Nephron progenitor cell (in vitro differentiated cells): Measurements from ENCODE around the gene C2orf49.

Experiments used
- DNase-seq: peaks from one replicate; pipeline ENCODE4 v3.0.0; 2021
- H3K27ac Mint-ChIP-seq: 2 replicates; pipeline ENCODE4 v1.8.0; 2021; ENCODE audit warnings: mild to moderate bottlenecking, moderate library complexity, mixed read lengths
- H3K27me3 Mint-ChIP-seq: 2 replicates; pipeline ENCODE4 v1.8.0; 2021; ENCODE audit warnings: mild to moderate bottlenecking, low read depth, mixed read lengths; ENCODE audit not compliant: poor library complexity
- H3K36me3 Mint-ChIP-seq: 2 replicates; pipeline ENCODE4 v1.8.0; 2021; ENCODE audit warnings: low read depth, mixed read lengths
- H3K4me1 Mint-ChIP-seq: 2 replicates; pipeline ENCODE4 v1.8.0; 2021; ENCODE audit warnings: mixed read lengths
- H3K4me3 Mint-ChIP-seq: 2 replicates; pipeline ENCODE4 v1.8.0; 2021; ENCODE audit warnings: mild to moderate bottlenecking, moderate library complexity, mixed read lengths
- H3K9me3 Mint-ChIP-seq: 2 replicates; pipeline ENCODE4 v1.8.0; 2021; ENCODE audit warnings: mild to moderate bottlenecking, moderate library complexity, mixed read lengths
- TF ChIP-seq, protein P1 (sequence below): fragments of 200-600 bp; sonication (generic); IDR thresholded peaks from 2 replicates; pipeline ENCODE4 v1.5.0; 2021; ENCODE audit warnings: antibody characterized with exemption

Gene C2orf49

DNA sequence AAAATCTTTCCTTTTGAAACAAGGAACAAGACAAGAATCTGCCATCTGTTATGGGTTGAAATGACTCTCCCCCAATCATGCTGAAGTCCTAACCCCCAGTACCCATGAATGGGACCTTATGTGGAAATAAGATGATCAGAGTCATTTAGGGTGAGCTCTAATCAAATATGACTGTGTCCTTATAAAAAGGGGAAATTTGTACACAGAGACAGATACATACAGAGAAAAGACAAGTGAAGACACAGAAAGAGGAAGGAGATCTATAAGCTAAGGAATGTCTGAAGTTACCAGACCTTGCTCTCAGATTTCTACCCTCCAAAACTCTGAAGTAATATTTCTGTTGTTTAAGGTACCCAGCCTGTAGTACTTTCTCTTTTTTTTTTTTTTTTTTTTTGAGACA lies 23.5 kb upstream of the C2orf49 start:
- peaks cover 15% of the 10 kb centered on the region for H3K36me3 Mint-ChIP-seq
- peaks cover 3% of the 10 kb centered on the region for H3K27me3 Mint-ChIP-seq
- TF ChIP-seq, protein P1, sequence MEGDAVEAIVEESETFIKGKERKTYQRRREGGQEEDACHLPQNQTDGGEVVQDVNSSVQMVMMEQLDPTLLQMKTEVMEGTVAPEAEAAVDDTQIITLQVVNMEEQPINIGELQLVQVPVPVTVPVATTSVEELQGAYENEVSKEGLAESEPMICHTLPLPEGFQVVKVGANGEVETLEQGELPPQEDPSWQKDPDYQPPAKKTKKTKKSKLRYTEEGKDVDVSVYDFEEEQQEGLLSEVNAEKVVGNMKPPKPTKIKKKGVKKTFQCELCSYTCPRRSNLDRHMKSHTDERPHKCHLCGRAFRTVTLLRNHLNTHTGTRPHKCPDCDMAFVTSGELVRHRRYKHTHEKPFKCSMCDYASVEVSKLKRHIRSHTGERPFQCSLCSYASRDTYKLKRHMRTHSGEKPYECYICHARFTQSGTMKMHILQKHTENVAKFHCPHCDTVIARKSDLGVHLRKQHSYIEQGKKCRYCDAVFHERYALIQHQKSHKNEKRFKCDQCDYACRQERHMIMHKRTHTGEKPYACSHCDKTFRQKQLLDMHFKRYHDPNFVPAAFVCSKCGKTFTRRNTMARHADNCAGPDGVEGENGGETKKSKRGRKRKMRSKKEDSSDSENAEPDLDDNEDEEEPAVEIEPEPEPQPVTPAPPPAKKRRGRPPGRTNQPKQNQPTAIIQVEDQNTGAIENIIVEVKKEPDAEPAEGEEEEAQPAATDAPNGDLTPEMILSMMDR = no peak
- H3K4me3 Mint-ChIP-seq = no peak overlapping the region
- no peak for DNase-seq
- H3K9me3 Mint-ChIP-seq = no peaks in the 10 kb centered on the region
- H3K27ac Mint-ChIP-seq = no peak overlapping the region
- H3K4me1 Mint-ChIP-seq = peaks cover under 1% of the 10 kb centered on the region

DNA sequence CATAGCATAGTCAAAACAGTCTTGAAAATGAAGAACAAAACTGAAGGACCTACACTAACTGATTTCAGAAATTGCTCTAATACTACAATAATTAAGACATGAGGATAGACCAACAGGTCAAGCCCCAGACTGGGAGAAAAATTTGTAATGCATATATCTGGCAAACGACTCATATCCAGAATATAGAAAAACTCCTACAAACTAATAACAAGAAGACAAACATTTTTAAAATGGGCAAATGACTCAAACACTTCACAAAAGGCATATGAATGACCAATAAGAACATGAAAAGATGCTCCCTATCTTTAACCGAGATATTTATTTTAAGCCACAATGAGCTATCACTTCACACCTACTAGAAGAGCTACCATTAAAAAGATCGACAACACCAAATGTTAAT lies 22.0 kb upstream of the C2orf49 start:
- Mint-ChIP-seq H3K36me3 (peaks cover 12% of the 10 kb centered on the region), H3K27me3 (peaks cover 3% of the 10 kb centered on the region), H3K27ac (no peak overlapping the region), H3K4me1 (no peaks in the 10 kb centered on the region), H3K4me3 (no peak overlapping the region), H3K9me3 (no peaks in the 10 kb centered on the region)
- no peak for DNase-seq
- TF ChIP-seq, protein P1 = no peak

DNA sequence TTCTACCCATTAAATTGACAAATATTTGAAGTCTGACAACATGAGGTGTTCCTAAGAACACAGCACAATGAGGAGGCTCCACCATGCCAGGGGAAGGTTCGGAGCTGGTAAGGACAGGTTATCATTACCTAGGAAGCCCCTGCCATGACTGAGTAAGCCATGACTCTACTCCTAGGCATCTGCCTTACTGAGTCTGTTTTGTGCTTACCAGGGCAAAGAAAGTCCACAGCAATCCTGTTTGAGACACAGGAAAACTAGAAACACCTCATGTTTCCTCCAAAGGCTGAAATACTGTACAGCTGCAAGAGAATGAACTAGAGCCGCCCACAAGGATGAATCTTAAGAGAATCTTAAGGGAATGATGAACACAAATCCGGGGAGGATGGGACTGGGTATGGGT lies 19.4 kb upstream of the C2orf49 start:
- peaks cover 6% of the 10 kb centered on the region for H3K36me3 Mint-ChIP-seq
- no peak for DNase-seq
- H3K9me3 Mint-ChIP-seq = no peaks in the 10 kb centered on the region
- H3K27ac Mint-ChIP-seq = no peak overlapping the region
- TF ChIP-seq, protein P1 = no peak
- no peaks in the 10 kb centered on the region for H3K4me1 Mint-ChIP-seq
- H3K27me3 Mint-ChIP-seq = peaks cover 4% of the 10 kb centered on the region
- no peak overlapping the region for H3K4me3 Mint-ChIP-seq

DNA sequence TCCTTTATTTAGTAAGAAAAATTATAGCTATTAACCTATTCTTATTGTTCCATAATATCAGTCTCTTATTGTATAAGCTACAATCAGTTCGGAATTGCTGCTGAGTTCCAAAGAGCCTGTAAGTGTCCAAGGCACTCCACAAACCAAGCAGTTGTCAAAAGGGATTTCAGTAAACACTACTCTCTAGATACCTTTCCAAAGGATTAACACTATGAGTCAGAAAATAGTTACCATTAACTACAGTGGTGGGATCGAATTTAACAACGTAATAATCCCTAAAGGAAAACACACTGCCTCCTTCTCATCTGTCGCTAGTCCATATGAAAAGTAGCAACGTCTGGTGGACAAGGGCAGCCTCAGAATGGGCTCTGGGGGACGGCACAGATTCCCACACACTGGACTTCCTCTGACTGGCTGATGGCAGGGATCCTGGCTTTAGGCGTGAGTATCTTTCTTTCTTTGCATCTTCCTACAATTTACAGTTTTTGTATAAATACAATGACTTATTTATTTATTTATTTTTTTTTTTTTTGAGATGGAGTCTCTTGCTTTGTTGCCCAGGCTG lies 16.6 kb upstream of the C2orf49 start:
- no peak overlapping the region for H3K4me3 Mint-ChIP-seq
- TF ChIP-seq, protein P1 = no peak
- no peak overlapping the region for H3K27ac Mint-ChIP-seq
- H3K27me3 Mint-ChIP-seq = peaks cover 5% of the 10 kb centered on the region
- H3K9me3 Mint-ChIP-seq = no peaks in the 10 kb centered on the region
- H3K4me1 Mint-ChIP-seq = peaks cover 14% of the 10 kb centered on the region
- DNase-seq = no peak
- H3K36me3 Mint-ChIP-seq = peaks cover 10% of the 10 kb centered on the region

DNA sequence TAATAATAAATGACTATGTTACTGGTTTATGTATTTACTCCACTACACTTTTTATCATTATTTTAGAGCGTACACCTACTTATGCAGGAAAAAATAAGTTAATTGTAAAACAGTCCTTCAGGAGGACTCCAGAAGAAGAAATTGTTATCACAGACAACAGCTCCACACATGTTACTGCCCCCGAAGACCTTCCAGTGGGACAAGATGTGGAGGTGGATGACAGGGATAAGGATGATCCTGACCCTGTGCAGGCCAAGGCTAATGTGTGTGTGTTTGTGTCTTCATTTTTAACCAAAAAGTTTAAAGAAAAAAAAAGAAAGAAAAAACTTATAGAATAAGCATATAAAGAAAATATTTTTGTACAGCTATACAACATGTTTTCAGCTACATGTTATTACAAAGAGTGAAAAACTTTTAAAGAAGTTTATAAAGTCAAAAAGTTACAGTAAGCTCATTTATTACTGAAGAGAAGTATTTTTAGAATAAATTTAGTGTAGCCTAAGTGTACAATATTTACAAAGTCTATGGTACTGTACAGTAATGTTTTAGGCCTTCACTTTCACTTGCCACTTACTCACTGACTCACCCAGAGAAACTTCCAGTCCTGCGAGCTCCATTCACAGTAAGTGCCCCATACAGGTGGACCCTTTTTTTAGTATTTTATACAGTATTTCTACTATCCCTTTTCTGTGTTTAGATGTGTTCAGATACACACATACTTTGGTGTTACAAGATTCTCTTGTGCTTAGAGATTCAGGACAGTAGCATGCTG lies 15.3 kb upstream of the C2orf49 start:
- Mint-ChIP-seq H3K4me1 (peaks cover 14% of the 10 kb centered on the region), H3K9me3 (no peaks in the 10 kb centered on the region), H3K27ac (no peak overlapping the region), H3K27me3 (peaks cover 5% of the 10 kb centered on the region), H3K36me3 (peaks cover 10% of the 10 kb centered on the region), H3K4me3 (no peak overlapping the region)
- TF ChIP-seq, protein P1 = no peak
- DNase-seq = no peak

DNA sequence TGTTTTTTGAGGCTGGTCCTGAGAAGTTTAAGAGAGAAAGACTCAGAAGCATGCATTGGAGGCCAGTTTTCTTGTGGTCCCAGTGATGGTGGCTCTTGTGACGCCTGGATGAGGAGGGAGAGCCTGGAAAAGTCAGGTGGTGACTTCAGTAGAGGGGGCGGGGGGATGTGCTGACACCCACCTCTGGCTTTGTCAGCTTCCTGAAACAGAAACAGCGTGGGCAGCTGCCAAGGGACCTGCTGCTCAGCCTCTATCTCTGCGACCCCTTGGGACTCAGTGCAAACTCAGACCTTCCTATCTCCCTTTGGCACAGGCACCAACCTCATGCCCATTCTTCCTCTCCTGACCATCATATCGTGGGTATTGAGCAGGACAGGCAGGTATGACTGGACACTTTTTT lies 14.2 kb upstream of the C2orf49 start:
- Mint-ChIP-seq H3K27me3 (peaks cover 2% of the 10 kb centered on the region), H3K9me3 (no peaks in the 10 kb centered on the region), H3K36me3 (peaks cover 4% of the 10 kb centered on the region), H3K4me1 (peaks cover 15% of the 10 kb centered on the region), H3K4me3 (no peak overlapping the region), H3K27ac (peak overlapping the region; percentile 41)
- TF ChIP-seq, protein P1 = no peak
- no peak for DNase-seq
